ENCODE measurements around the gene NLRP3.
"Not testable (repeated sequence)": the region's sequence is repeated elsewhere in the genome, so short reads cannot be mapped to it uniquely, and the experiment has no call there.

NLRP3 gene

DNA sequence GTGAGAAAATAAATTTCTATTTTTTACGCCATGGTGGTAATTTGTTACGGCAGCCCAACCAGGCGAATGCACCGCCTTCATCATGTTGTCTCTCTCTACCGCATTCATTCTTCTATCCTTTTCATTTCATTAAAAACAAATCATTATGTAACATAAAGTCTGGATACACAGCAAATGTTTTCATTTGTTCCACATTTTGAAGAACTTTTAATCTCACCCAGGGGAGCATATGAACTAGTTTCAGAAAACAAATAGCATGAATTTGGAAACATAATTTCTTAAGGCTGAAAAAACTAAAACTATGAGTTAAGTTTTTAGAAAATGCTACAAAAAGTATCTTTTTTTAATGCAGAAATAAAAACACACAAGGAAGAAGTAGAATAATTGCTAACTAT is 53.2 kb downstream of the NLRP3 start:
- DNase-seq (ENCODE audit: low spot score), result no peak

DNA sequence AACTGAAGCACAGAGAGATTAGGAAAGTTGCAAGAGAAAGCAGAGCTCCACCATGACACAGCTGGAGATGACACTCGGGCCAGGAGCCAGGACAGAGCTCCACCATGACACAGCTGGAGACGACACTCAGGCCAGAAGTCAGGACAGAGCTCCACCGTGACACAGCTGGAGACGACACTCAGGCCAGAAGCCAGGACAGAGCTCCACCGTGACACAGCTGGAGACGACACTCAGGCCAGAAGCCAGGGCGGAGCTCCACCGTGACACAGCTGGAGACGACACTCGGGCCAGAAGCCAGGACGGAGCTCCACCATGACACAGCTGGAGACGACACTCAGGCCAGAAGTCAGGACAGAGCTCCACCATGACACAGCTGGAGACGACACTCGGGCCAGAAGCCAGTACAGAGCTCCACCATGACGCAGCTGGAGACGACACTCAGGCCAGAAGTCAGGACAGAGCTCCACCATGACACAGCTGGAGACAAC is 55.0 kb downstream of the NLRP3 start:
- not testable (repeated sequence) for DNase-seq (ENCODE audit: low spot score)

DNA sequence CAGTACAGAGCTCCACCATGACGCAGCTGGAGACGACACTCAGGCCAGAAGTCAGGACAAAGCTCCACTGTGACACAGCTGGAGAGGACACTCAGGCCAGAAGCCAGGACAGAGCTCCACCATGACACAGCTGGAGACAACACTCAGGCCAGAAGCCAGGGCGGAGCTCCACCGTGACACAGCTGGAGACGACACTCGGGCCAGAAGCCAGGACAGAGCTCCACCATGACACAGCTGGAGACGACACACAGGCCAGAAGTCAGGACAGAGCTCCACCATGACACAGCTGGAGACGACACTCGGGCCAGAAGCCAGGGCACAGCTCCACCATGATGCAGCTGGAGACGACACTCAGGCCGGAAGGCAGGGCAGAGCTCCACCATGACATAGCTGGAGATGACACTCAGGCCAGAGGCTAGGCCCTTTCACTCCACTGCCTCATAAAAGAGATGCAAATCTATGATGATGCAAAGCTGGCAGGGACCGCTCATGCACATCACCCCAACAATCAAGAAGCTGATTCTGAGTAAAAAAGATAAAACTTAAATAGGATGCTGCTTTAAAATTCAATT is 55.6 kb downstream of the NLRP3 start:
- no peak for DNase-seq (ENCODE audit: low spot score)

DNA sequence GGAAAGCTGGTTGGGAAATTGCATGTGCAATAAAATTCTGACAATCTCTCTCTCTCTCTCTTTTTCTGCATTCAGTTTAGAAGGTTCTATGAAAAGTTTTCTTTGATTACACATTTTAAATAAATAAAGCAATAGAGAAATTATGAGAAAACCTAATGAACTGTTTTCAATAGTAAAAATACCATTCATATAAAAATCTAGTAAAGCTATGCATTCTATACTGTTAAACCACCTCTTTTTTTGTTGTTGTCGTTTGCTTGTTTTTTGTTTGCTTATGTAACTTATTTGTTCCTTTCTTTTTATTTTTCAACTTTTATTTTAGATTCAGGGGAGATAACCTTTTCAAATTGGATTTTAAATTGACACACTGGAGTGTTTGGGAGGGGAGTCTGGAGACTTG is 56.1 kb downstream of the NLRP3 start:
- no peak for DNase-seq (ENCODE audit: low spot score)

DNA sequence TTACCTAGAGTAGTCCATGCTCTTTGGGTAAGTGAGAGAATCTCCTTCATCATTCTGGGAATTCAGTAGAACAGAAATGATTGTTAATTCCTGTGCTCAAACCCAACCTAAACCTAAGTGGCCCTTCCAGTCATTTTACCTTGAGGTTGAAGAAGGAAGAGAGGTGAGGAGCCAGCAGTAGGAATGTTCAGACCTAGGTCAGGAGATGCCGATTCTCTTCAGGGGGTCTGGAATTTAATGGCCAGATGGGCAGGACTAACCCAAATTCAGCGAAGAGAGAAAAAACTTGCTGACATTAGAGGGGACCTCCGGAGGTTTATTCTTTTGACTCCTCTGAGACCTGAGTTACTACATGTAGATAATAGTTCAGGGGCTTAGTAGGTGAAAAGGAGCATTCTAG is 58.4 kb downstream of the NLRP3 start:
- DNase-seq (ENCODE audit: low spot score), result no peak

DNA sequence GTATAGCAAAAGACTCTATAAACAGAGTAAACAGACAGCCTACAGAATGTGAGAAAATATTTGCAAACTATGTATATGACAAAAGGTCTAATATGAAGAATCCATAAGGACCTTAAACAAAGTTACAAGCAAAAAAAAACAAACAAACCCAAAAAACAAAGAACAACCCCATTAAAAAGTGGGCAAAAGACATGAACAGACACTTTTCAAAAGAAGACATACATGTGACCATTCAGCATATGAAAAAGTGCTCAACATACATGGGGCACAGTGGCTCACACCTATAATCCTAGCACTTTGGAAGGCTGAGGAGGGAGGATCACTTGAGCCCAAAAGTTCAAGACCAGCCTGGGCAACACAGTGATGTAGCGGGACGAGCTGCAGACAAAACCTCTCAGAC is 59.8 kb downstream of the NLRP3 start:
- no peak for DNase-seq (ENCODE audit: low spot score)

DNA sequence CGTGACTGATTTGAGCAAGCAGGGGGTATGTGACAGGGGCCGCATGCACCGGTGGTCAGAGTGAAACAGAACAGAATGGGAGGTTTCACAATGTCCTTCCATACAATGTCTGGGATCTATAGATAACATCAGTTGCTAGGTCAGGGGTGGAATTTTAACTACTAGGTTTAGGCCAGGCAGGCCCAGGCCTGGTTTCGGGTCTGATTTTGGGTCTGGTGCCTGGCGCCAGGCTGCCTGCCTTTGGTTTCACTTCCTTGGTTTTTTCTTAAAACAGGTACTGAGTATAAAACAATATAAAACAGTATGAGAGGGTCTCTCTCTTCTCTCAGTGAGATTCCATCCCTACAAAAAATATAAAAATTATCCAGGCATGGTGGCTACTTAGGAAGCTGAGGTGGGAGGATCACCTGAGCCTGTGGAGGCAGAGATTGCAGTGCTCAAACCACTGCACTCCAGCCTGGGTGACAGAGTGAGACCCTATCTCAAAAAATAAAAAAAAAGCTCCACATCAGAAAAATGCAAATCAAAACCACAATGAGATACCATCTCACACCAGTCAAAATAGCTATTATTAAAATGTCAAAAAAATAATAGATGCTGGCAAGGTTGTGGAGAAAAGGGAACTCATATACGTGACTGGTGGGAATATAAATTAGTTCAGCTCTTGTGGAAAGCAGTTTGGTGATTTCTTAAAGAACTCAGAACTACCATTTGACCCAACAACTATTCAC is 60.5 kb downstream of the NLRP3 start:
- DNase-seq (ENCODE audit: low spot score), result not testable (repeated sequence)

DNA sequence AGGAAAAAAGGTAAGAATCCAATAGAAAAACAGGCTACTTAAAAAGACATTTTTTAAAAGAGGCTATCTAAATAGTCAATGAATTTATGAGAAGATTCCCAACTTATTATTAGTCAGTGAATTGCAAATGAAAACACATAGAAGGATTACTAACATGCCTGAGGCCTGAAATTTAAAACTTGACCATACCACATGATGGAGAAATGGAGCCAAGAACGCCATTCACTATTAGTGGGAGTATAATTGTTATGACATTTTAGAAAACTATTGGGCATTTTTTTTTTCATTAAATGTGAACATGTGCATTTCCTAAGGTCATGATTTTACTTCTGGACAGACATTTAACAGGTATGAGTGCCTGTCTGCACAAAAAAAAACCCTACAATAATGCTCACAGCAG is 66.8 kb downstream of the NLRP3 start:
- DNase-seq (ENCODE audit: low spot score), result no peak

DNA sequence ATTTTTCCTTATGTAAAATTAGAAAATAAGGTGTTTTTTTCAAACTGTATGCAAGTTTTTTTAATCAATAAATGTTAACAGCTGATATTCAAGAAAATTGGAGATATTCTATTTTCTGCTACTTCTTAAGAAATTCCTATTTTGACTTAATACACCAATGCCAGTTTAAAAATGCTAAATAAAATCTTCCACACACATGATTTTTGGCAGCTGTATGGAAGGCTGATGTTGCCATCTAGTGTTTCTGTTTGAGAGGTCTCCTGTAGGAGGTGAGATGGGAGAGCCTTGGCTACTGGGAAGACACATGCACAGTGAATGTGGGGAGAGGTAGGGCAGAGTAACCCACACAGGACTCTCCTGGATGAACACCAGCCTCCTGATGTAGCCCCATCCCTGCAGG is 71.1 kb downstream of the NLRP3 start:
- DNase-seq (ENCODE audit: low spot score), result no peak

DNA sequence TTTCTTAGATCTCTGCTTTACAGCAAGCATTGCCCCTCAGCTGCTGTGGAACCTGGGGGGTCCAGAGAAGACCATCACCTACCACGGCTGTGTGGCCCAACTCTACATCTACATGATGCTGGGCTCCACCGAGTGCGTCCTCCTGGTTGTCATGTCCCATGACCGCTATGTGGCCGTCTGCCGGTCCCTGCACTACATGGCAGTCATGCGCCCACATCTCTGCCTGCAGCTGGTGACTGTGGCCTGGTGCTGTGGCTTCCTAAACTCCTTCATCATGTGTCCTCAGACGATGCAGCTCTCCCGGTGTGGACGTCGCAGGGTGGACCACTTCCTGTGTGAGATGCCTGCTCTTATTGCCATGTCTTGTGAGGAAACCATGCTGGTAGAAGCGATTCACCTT is 75.4 kb downstream of the NLRP3 start:
- no peak for DNase-seq (ENCODE audit: low spot score)

DNA sequence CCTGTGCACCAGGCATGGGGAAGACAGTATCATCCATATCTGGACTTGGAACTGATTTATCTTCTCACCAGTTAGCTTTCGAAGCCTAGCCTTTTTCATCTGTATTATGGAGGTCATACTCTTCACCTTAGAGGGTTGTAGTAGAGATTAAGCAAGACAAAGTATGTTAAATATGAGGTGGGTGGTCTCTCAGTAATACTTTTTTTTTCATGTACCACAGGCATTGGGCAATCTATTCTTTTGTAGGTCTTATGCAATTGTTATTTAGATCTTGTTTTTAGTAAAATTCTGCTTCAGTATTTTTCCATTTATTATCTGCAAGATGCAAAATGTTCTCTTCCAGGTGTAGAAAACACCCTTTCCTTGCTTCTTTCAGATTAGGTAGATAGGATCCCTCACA is 77.1 kb downstream of the NLRP3 start:
- no peak for DNase-seq (ENCODE audit: low spot score)

DNA sequence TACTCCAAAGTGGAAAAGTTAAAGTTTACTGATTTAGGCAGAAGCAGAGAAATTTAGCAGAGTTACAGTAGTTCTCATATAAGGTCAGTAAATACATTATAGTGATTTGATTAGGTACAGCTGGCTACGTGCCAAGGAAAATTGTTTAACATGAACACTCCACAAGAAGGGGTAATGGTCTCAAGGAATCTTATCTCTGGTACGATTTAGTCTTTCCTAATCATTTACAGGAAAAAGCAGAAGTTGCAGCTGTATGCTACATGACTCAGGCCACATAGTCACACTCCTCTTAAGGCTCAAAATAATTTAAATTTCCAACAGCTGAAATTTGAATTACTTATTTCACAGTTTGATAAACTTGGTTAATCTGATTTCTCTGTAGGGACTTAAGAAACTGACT is 78.8 kb downstream of the NLRP3 start:
- DNase-seq (ENCODE audit: low spot score), result no peak

DNA sequence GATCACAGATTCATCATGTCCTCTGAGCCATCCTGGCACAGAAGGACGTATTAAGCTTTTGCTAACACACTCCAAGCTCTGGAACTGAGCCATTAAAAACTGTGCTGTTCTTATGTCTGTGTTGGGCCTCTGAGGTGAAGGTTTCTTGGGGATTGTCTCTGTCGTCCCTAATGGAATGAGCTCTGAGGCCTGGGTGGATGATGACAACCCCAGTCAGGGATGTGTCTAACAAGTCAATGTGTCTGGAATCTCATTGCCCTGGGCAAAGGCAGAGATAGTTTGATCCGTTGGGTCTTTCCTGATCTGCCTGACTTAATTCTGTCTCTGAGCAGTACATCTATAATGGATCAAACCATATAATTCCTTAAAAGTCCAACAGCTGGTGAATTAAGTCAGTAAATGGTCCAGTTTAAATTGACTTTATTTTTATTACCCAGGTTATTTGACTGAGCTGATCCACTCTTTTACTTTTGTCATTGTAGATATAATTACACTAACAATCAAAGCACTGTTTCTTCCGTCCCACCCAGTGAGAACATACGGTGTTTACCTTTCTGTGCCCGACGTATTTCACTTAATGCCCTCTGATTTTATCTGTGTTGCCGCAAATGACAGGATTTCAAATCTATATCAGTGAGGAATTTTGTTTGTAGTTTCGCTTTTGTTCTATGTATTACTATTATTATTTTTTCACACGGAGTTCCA is 80.8 kb downstream of the NLRP3 start:
- no peak for DNase-seq (ENCODE audit: low spot score)
